Effector memory CD4-positive, alpha-beta T cell (primary cell): ENCODE data around the gene TBC1D2B.

Experiments
- DNase-seq, 3 donors: peaks; one replicate each; pipeline ENCODE4 v3.0.0-alpha.2; 2020
- H3K27ac ChIP-seq: 2 replicates; pipeline ENCODE4 v1.7.0; 2013; ENCODE audit warnings: mild to moderate bottlenecking, low read length, moderate library complexity; ENCODE audit not compliant: insufficient read depth, poor library complexity, severe bottlenecking
- H3K27me3 ChIP-seq: replicated peaks from 2 replicates; pipeline ENCODE4 v1.7.0; 2013; ENCODE audit warnings: mild to moderate bottlenecking, low read length; ENCODE audit not compliant: insufficient read depth, control insufficient read depth, poor library complexity, severe bottlenecking
- H3K36me3 ChIP-seq: 2 replicates; pipeline ENCODE4 v1.7.0; 2013; ENCODE audit warnings: mild to moderate bottlenecking, low read length, moderate library complexity; ENCODE audit not compliant: control insufficient read depth, insufficient read depth
- H3K4me1 ChIP-seq: 2 replicates; pipeline ENCODE4 v1.7.0; 2013; ENCODE audit warnings: low read length, mild to moderate bottlenecking; ENCODE audit not compliant: control insufficient read depth, insufficient read depth, poor library complexity, severe bottlenecking
- H3K4me3 ChIP-seq: 2 replicates; pipeline ENCODE4 v1.7.0; 2013; ENCODE audit warnings: low read length, low read depth, mild to moderate bottlenecking; ENCODE audit not compliant: insufficient read depth, poor library complexity, severe bottlenecking
- H3K9me3 ChIP-seq: 2 replicates; pipeline ENCODE4 v1.7.0; 2013; ENCODE audit warnings: mild to moderate bottlenecking, low read length, moderate library complexity; ENCODE audit not compliant: control insufficient read depth

The TBC1D2B gene

GRCh38 chr15:78018445-78018844 lies 59.1 kb downstream of the TBC1D2B start:
- Histone ChIP-seq H3K27ac (no peak overlapping the region), H3K36me3 (peaks cover 36% of the 10 kb centered on the region), H3K4me1 (no peaks in the 10 kb centered on the region), H3K27me3 (no peaks in the 10 kb centered on the region), H3K9me3 (no peaks in the 10 kb centered on the region), H3K4me3 (no peak overlapping the region)
- no peak for DNase-seq

- Histone ChIP-seq H3K27ac (no peak overlapping the region), H3K9me3 (no peaks in the 10 kb centered on the region), H3K4me3 (no peak overlapping the region), H3K27me3 (no peaks in the 10 kb centered on the region), H3K36me3 (peaks cover 44% of the 10 kb centered on the region), H3K4me1 (no peaks in the 10 kb centered on the region)
- DNase-seq = no peak
Observed at GRCh38 chr15:78016860-78017259, 60.7 kb downstream of the TBC1D2B start.

- Histone ChIP-seq H3K9me3 (no peaks in the 10 kb centered on the region), H3K4me1 (no peaks in the 10 kb centered on the region), H3K36me3 (peaks cover 58% of the 10 kb centered on the region), H3K27me3 (no peaks in the 10 kb centered on the region), H3K4me3 (no peak overlapping the region), H3K27ac (no peak overlapping the region)
- no peak for DNase-seq
Observed at GRCh38 chr15:78012643-78013077, 64.9 kb downstream of the TBC1D2B start.

- Histone ChIP-seq H3K4me1 (no peaks in the 10 kb centered on the region), H3K27me3 (no peaks in the 10 kb centered on the region), H3K36me3 (peaks cover 63% of the 10 kb centered on the region), H3K4me3 (no peak overlapping the region), H3K27ac (no peak overlapping the region), H3K9me3 (no peaks in the 10 kb centered on the region)
- DNase-seq = no peak
Observed at GRCh38 chr15:78010067-78010466, 67.4 kb downstream of the TBC1D2B start.

DNA sequence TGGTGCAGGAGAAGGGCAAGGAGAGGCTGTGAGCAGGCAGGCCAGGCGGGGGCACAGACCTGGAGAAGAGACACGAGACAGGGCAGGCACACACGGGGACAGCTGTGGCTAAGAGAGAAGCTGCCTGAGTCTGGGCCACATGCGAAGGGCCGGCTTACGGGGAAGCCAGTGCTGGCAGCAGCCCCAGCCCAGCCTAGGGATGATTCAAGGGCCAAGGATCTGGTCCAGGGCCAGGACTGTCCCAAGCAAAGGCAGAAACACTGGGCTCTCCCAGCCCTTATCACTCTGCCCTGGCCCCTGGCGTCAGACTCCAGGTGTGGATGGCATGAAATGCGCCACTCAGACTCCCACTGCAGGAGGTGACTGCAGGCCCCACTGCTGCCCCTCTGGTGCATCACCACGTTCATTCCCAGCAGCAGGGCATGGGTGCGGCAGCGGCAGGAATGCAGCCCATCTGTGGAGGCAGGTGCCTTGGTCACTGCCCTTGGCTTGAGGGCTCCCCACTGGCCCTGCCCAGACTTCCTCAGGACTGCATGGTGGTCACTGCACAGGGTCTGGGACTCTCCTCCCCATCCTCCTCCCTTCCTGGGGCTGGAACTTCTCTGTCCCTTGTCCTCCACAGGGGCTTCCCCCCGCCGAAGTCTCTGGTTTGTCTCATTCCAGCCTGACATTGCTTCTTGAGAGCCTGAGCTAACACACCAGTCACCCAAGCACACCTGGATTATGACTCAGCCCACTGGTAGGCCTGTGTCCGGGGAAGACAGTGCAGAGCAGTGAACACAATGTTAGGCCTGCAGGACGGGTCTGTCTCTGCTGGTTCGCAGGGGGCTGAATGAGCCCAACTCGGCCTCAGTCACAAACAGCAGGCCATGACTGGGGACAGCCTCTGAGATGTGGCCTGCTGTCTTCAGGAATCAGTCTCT lies 69.3 kb downstream of the TBC1D2B start:
- H3K36me3 ChIP-seq = peaks cover 80% of the 10 kb centered on the region
- H3K27me3 ChIP-seq = no peaks in the 10 kb centered on the region
- H3K4me3 ChIP-seq = no peak overlapping the region
- H3K27ac ChIP-seq = no peak overlapping the region
- H3K9me3 ChIP-seq = no peaks in the 10 kb centered on the region
- no peaks in the 10 kb centered on the region for H3K4me1 ChIP-seq
- no peak for DNase-seq

DNA sequence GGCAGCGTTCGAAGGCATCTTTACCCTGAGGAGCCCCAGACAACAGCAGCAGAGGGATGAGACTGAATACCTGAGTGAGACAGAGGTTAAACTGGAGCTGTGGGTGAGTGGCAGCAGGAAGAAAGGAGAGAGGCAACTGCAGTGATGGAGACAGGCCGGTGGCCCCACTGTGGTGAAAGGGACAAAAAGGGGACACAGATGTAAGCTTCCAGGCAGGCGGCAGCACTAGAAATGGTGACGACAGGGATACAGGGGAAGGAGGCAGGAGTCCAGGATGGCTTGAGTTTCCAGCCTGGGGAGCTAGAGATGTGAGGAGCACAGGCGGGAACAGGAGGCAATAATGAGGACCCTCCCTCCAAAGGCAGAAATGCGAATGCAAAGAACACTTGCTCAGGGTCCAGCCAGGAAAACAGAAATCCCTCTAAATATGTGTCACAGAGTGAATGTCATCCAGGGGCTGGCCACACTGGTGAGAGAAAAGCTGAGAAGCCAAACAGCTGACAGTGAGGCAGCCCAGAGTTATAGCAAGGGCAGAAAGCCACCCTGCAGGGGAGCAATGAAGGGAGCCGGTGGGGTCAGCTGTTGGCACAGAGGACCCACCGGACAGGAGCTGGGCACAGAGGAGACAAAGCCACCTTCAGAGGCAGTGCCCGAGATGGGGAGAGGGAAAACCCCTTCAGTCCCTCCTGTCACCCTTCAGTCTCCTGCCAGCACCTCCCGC lies 70.1 kb downstream of the TBC1D2B start:
- Histone ChIP-seq H3K4me1 (no peaks in the 10 kb centered on the region), H3K36me3 (peaks cover 80% of the 10 kb centered on the region), H3K9me3 (no peaks in the 10 kb centered on the region), H3K4me3 (no peak overlapping the region), H3K27ac (no peak overlapping the region), H3K27me3 (no peaks in the 10 kb centered on the region)
- no peak for DNase-seq

- no peak overlapping the region for H3K27ac ChIP-seq
- H3K27me3 ChIP-seq = no peaks in the 10 kb centered on the region
- peaks cover 74% of the 10 kb centered on the region for H3K36me3 ChIP-seq
- H3K4me1 ChIP-seq = no peaks in the 10 kb centered on the region
- H3K4me3 ChIP-seq = no peak overlapping the region
- no peaks in the 10 kb centered on the region for H3K9me3 ChIP-seq
- DNase-seq = no peak
Observed at GRCh38 chr15:78006567-78007205, 70.8 kb downstream of the TBC1D2B start.

DNA sequence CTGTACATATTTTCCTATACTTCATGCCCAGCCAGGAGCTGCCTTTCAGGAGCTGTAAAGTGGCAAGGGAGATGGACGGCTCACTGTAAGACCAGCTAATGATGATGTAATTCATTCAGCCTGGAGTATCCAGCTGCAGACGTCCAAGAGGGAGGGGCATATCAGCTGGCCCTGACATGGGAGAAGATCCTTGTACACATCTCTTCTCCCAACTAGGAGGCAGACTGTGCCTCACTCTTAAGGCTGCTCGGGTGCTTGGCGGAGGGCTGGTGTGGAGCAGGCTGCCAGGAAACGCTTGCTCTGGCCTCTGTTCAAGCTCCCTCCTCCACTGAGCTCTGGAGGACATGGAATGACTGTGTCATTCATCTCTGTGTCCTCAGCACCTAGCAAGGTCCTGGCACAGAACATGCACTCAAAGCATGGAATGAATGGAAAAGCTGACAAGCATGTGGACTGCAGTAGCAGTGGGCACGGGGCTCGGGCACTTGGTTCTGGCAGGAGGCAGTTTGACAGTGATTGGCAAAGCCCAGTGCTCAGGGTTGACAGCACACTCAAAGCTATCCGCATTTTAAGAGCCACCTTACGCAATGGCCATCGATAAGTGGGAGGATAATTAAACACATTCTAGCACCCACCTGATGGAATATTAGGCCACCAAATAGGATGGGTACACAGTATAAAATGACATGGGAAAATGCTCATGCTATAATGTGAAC lies 72.4 kb downstream of the TBC1D2B start:
- H3K27ac ChIP-seq = no peak overlapping the region
- no peaks in the 10 kb centered on the region for H3K27me3 ChIP-seq
- no peak overlapping the region for H3K4me3 ChIP-seq
- peaks cover 83% of the 10 kb centered on the region for H3K36me3 ChIP-seq
- DNase-seq = no peak
- H3K9me3 ChIP-seq = no peaks in the 10 kb centered on the region
- H3K4me1 ChIP-seq = peaks cover 3% of the 10 kb centered on the region

DNA sequence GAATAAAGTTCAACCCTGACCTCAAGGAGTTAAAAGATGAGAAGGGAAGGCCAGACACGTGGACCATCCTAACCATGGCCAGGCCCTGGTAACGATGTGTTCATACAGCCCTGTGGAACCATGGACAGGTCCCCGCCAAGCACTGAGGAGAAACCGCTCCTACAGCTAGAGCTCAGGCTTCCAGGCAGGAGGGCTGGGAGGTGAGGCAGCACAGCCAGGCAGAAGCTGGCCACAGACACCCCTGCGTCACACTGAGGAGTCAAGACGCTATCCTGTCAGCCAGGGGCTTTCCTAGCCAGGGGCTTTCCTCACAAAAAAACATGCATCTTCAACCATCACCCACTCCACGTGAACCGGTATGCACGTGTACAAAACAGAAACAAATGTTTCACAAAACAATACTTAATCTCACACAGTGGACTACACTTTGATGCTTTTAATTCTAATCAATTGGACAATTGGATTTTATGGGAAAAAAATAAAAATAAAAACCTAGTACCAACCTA lies 73.2 kb downstream of the TBC1D2B start:
- H3K27ac ChIP-seq = no peak overlapping the region
- peaks cover 3% of the 10 kb centered on the region for H3K4me1 ChIP-seq
- H3K36me3 ChIP-seq = peaks cover 88% of the 10 kb centered on the region
- DNase-seq = no peak
- no peaks in the 10 kb centered on the region for H3K27me3 ChIP-seq
- no peaks in the 10 kb centered on the region for H3K9me3 ChIP-seq
- H3K4me3 ChIP-seq = no peak overlapping the region
